Dedifferentiated amniotic fluid mesenchymal stem cell (primary cell): Measurements from ENCODE around the gene OPALIN.
"Not testable (repeated sequence)": the region's sequence is repeated elsewhere in the genome, so short reads cannot be mapped to it uniquely, and the experiment has no call there.

Experiments
- DNase-seq: peaks from one replicate; pipeline ENCODE4 v3.0.0-alpha.2; 2016; ENCODE audit errors: extremely low spot score

OPALIN gene

DNA sequence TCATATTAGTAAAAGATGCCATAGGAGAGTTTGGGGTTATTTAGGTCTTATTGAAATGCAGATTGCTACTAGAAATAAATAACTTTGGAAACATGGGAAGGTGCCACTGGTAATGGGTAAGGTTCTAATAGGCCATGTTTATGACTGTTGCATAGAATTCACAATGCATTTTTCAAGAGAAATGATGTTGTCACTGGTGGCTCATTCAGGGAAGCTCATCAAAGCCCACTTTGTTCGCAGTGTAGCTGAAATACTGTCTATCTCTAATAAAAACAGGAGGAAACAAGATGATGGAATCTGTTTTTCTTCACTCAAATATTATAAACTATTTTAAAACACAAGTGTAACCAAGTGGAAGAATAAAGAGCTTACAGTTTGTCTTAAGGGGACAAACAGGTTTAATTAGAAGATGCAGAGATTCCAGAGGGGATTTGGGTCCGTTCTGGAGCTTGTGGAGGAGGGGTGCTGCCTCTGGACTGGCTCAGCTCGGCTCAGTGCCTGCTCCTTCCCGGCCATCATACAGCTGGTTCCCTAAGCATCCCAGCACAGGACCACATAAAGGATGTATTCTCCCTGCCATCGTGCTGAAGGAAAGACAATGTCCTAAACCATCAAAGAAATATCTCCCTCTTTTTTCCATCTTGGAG, 20.4 kb downstream of the OPALIN start:
- no peak for DNase-seq

DNA sequence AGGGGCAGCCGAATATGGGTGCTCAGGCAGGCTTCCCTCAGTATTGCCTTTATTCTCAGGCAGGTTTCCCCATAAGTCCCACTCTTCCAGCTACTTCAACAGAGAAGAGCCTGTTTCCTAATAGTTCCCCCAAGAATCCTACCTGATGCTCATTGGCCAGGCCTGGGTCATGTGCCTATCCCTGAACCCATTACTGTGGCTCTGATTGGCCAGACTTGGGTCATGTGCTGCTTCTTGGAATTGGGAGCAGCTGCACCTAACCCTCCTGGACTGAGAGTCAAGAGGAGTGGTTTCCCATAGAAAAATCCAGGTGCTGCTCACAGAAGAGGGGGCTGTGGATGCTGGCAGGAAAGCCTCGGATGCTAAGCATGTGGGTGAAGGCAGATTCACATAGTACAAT, 21.7 kb downstream of the OPALIN start:
- no peak for DNase-seq

DNA sequence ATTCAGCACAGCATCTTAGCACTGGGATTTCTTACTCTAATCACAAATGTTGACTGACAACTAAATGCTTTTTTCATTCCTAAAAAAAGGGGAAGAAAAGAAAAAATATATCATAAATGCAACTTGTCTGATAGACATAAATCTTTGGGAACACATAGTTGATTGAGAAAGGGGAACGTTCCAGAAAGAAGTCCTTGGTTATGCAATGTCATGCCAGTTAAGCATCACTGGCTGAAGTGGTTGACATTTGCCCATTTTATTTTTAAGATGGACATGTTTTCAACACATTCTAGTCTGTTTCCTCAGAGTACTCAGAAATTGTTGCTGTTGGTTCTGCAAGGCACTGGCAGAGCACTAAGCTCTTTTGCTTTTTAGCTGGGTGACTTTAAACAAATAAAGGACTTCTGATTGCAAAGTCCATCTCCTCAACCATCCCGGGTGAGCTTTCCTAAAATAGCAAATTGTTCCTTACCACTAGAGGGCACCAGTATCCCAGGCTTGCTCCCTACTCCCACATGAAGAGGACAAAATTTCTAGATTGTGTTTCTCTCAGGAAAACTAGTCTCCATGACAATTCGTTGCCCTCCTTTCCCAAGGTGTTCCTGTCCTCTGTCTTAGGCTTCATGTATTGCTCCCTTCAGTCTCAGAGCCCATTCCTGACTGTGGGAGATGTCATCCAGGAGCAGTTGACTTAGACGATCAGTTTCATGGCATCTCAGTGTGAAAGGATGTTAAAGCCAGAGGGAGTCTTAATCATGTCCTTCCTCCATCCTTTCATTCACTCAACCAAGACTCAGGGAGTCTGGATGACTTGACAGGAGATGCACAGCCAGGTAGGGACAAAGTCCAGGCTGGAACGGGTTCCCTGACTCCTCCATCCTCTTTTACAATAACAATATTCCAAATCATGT, 23.9 kb downstream of the OPALIN start:
- peak; percentile 38 for DNase-seq

DNA sequence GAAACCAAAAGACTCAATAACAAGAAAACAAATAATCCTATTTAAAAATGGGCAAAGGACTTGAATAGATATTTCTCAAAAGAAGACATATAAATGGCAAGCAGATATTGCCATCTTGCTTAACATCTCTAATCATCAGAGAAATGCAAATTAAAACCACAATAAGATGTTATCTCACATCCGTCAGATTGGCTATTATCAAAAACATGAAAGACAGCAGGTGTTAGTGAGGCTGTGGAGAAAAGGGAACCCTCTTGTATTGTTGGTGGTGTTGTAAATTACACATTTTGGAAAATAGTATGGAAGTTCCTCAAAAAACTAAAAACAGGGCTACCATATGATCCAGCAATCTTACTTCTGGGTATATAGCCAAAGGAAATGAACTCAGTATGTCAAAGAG, 25.7 kb downstream of the OPALIN start:
- no peak for DNase-seq

DNA sequence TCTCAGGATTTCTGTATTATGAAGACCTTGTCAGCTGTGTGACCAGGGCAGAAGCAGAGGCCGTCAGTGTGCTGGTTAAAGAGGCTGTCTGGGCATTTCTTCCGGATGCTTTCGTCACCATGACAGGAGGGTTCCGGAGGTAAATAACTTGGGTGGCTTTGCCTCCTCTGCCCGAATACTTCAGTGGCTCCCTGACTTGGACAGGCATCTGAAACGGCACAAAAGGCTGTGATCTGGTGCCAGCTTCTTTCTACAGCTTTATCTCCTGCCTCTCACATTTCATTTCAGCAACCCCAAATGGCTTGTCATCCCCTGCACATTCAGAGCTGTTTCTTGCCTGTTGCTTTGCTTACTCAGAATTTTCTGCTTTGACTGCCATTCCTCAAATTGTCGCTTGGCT, 31.3 kb downstream of the OPALIN start:
- DNase-seq, result no peak

DNA sequence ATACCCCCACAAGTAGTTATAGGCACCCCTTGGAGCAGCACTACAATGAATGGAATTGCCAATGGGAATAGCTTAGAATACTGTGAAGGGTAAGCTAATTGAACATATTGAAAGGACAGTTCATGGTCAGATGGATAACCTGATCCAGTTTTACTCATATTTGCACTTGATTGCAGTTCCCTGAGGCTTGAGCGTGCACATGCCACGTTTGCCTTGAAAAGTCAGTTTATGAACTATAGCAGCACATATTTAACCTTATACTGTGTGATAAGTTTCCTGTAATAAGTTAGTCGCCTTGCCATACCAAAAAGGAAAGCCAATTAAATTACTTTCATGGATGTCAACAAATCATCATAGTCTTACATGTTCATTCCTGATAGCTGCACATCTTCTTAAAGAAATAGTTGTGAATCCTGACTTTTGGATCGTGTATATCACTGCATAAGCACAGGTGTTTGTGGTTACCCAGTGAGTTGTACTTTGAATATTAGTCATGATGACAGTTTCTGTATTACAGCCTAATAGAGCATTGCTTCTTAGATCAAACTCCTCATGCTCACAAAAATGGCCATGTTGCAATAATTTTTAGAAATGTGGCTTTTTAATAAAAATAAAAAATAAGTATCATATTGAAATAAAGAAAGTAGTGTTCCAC, 33.0 kb downstream of the OPALIN start:
- no peak for DNase-seq

DNA sequence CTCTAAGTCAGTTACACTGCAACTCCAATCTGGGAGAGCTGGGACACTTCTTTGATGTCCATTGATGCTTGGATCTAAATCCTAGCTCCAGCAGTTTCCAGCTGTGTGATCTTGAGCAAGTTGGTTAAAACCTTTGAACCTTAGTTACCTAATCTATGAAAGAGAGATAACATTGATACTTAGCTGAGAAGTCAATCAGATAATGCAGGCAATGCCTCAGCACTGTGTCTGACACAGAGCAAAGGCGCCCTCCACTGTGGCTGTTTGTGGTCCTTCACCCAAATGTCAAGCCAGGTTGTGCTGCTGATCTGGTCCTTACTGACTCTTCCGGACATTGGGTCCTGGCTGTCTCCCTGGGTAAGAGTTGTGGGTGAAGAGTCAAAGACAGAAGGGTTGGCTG, 34.4 kb downstream of the OPALIN start:
- no peak for DNase-seq

DNA sequence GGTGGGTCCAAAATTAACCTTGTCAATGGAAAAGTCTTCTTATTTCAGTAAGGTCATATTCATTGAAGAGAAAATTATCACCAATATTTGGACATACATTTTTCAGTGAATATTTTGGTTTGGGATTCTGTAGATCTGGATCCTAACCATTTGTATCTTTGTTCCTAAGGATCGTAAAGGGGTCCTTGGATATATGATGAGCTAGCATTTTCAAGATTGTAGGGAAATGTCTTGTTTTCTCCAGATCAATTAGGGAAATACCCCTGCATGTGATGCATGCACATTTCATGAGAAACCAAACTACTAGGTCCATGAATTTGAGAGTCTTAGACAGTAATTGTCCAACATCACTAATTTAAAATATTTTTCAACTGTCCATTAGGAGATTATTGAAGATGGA, 36.5 kb downstream of the OPALIN start:
- no peak for DNase-seq

DNA sequence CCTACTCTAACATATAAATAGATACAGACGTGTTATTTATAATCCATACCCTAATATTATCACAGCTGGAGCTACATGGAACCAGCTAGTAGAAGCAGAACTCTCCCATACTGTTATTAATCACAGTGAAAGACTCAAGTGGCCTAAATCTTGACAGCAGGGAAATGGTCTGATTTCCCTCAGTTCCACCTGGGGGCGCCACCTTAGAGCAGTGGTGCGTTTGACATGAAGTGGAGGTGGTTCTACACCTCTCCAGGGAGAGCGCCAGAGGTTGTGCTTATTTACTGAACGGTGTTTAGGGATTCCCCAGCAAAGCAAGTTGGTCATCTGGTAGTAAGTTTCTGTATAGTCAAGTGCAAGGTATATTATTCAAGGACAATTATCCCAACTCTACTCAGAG, 37.0 kb downstream of the OPALIN start:
- DNase-seq, result no peak

DNA sequence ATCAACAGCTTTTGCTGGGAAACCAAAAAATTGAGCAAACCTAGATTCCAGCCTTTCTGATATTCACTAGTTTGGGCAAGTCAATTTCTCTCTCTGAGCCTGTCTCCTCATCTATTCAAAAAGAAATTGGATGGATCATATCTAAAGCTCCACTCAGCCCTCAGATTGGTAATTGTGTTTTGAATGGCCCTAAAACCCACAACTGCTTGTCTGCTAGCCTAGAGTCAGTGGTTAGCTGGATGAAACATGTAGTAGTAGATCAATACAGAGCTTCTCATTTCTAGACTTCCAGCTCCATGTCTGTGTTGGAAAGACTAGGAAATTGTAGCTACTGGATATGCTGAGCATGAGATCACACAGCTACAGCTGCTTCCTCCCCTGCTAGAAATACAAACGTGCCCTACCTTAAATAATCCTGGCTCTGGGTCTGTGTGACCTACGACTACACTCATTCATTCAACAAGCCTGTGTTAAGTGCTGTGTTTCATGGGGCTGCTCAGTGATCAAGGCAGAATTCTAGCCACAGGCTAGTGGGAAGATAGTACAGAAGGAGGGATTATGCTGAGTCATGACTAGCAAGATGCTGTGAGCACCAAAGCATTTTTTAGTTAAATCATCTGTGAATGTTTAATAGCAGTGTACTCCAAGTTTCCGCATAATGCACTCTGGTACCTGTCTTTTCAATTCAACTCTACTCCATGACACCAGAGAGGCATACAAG, 38.9 kb downstream of the OPALIN start:
- DNase-seq, result no peak

DNA sequence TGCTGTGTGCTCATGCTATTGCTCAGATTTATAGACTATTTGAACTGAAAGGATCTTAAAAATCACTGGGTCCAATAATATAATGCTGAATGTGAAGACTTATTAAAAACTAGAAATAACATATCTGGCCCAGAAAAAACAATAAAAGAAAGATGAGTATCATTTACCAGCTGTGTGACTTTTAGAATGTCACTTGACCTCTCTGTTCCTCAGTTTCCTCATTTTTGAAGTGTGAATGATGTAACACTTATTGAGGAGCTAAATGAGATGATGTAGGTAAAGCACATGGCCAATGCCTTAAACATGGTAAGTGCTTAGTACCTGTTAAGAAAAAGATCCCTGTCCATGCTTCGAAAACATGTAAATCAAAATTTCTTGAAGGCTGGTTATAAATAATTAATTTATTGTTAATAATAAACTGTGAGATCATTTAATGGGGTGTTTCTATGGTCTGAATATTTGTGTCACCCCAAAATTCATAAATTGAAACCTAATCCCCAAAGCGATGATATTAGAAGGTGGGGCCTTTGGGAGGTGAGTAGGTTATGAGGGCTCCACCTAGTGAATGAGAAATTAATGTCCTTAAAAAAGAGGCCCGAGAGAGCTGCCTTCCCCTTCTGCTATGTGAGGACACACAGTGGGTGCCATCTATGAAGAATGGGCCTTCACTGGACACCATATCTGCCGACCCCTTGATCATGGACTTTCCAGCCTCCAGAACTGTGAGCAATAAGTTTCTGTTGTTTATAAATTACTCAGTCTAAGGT, 41.6 kb downstream of the OPALIN start:
- DNase-seq, result no peak

DNA sequence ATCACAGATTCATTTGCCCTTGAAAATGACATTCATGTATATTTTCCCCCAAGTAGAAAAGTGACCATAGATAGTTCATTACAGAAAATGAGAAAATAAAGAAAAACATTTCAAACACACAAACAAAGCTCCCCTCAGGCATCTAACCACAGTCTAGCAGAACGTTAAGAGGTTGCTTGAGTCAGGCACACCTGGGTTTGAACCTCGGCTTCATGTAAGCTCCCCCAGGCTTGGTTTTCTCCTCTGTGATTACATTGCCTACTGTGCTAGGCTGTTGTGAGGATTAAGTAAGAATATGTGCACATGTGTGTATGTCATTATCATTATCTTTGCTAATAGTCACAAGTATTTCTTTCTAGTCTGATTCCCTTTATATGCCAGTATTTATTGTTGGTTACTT, 45.5 kb downstream of the OPALIN start:
- DNase-seq, result no peak

DNA sequence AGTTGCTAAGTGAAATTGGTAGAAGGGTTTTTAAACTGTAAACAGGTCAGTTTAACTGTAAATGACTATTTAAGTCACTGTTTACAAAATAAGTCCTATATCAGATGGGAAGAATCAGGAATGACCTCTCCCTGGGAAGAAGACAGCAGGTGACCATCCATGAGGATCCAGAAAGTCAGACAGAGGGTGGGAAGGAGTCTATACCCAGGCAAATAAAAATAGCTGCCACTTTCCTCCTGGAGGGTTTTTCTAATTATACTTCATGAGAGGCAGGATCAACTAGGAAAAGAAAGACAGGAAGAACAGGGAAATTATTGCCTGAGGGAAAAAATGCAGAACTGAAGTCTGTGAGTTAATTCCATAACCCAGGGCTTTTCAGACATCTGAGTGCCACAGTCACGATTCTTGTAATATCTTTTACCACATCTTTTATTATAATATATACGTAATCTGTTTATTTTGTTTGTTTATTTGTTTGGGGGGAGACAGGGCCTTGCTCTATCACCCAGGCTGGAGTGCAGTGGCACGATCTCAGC, 47.6 kb downstream of the OPALIN start:
- no peak for DNase-seq

DNA sequence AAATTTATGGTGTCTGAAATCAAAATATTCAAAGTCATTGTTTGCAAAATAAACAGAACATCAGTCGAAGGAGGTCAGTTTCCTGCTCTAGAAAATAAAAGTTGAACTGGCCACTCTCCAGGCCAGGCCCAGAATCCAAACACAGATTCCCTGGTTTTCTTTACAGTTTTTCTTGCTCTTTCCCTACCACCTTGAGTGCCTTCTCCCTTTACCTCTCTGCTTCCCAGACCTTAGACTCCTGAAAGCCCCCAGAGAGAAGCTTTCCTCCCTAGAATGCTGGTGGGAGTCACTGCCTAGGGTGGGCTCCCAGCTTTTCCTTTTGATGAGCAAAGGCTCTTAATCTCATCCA, 48.5 kb downstream of the OPALIN start:
- DNase-seq, result no peak

DNA sequence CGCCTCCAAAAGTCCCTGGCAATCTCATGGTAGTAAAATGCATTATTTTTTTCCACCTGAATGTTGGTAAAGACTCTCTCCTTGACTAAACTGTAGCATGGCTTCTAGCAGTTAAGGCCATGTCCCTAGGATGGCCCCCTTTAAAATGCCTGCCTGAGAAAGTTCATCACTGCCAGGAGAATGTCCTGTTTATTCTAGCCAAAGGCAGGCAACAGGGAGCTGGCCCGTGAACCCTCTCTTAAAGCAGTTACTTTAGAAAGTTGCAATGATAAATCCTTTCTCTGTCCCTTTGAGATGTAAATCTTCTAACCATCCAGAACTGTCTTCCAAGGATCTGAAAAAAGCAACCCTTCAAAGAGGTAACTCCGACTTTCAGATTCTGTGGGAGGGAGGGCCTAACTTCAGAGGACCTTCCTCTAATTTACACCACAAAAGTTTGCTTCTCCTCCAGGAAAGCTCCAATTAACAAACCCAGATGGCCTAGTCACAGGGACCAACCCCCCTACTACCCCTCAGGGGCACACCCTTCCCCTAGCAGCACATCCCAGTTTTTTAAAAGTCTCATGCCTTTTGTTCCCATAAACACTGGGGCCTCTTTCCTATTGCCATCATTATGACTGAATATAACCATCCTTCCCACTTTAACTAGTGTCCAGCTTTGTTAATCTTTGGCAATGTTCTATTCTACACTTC, 49.0 kb downstream of the OPALIN start:
- DNase-seq, result no peak

DNA sequence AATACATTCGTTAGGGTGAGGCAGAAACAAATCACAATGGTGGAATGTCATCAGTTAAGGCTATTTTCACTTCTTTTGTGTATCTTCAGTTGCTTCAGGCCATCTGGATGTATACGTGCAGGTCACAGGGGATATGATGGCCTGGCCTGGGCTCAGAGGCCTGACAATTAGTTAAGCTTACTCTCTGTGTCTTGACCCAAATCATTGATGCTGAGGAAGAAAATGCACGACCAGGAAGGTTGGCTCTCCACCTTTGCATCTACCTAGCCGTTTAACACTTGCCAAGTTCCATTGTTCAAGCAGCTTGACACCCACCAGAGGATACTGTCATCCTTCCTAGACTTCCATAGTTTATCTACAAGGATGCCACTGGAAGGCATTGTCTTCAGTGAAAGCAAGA, 49.9 kb downstream of the OPALIN start:
- not testable (repeated sequence) for DNase-seq

DNA sequence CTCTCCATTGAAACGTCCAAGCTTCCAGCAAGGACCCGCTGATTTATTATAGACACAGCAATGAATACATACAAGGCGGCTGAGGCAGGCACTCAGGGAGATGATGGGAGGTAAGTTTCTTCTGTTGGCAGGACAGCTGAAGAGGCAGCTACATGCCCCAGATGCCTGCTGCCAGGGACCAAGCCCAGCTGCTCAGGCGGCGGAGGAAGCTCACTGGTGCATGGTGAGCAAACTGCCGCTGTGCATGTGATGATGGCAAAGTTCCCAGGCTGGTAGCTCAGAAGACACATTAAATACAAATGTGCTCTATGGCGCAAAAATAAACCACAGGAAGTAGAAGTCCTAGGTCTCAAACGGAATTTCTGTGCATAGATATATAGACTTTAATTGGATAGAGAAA, 52.3 kb downstream of the OPALIN start:
- DNase-seq, result no peak

DNA sequence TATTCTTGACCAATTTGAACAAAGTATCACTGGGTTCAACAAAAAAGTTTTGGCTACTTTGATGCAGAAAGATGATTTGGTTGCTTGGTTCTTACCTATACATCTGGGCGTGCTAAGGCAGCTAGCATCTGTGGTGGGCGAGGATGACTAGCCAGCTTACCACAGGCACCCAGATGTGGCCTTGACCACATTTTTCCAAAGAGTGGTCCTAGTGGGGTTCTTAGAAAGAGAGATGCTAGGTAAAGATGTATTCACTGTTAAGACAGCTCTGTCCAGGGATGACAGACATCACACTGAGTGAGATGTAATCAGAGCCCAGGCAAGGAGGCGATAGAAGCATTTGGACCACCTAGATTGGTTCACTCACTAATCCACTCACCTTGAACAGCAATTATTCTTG, 53.8 kb downstream of the OPALIN start:
- no peak for DNase-seq

DNA sequence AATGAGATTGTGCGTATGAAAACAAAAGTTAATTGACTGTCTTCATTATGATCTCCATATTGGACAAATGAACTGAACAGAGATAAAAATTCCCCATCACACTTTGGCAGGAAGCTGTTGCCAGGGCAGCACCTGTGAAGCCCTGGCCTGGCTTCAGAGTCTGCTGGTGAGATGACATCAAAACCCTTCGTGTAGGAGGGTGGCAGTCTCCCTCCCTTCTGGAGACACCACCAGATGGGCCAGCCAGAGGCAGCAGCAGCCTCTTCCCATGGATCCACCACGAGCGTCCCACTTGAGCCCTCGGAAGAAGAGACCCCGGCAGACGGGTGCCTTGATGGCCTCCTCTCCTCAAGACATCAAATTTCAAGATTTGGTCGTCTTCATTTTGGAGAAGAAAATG, 54.6 kb downstream of the OPALIN start, which contains the start of gene DNTT:
DNTT (plus strand) TSS at position 205 of the 400 bp plus-strand sequence; CDS start at position 269, 64 bp downstream.
- no peak for DNase-seq

DNA sequence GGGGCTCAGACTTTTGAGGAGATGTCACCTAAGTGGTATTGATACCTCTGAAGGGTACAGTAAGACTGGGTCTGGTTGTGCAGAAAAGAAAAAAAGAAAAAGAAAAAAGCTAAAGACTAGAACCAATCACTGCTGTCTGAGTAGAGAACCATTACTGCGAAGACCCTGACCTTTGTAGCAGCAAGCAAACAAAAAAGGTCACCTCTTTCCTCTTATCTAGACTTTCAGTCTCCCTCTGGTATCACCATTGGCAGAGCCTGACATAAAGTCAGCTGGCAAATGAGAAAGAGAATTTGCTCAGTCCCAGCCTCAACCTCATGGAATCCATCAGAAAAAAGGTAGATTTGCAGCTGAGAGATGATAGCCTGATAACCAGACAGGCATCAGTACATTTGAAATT, 57.2 kb downstream of the OPALIN start:
- no peak for DNase-seq

DNA sequence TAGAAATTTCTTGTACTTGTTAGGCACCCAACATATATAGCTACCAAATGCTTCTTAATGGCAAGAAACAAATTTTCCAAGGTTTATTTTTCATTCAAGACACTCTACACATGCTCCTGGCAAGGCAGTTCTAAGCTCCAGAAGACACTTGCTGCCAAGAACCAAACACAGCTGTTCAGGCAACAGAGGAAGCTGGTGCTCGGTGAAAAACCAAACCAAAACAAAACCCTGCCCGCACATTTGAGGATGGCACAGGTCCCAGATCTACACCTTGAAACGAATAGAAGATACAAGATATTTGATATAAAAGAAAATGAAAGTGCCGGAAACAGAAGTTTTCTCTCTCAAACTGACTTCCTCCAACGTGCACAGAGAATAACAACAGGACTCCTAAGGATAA, 59.4 kb downstream of the OPALIN start:
- no peak for DNase-seq
